H4 (cell line): ENCODE measurements around the gene C1orf105. TPM values are rescaled to one million over a fixed set of nuclear protein-coding genes. Genes with fewer than 3 reads are reported as not detected.

ENCODE experiments used
- DNase-seq: peaks from one replicate; pipeline ENCODE4 v3.0.0-alpha.2; 2015; ENCODE audit warnings: low spot score
- total RNA-seq: library from RNA; depleted of rRNA; stranded (reverse); fragments of >200 nt; shearing (Covaris generic); gene quantifications from 2 replicates; pipeline ENCODE4 v1.2.3, GENCODE V29; 2014

The C1orf105 gene
- total RNA-seq, 1 experiment from 2014 or later = not detected

- DNase-seq = no peak
Observed at GRCh38 chr1:172456344-172456769, 35.9 kb downstream of the C1orf105 start.

GRCh38 chr1:172457479-172458130 lies 37.1 kb downstream of the C1orf105 start:
- no peak for DNase-seq

GRCh38 chr1:172460177-172460576 lies 39.7 kb downstream of the C1orf105 start:
- DNase-seq = no peak

- no peak for DNase-seq
Observed at GRCh38 chr1:172460887-172461315, 40.4 kb downstream of the C1orf105 start.

GRCh38 chr1:172465617-172466016 lies 45.1 kb downstream of the C1orf105 start:
- DNase-seq = no peak

GRCh38 chr1:172466795-172467407 lies 46.4 kb downstream of the C1orf105 start:
- no peak for DNase-seq

- DNase-seq = no peak
Observed at GRCh38 chr1:172467446-172467845, 47.0 kb downstream of the C1orf105 start.

GRCh38 chr1:172468296-172468695 lies 47.8 kb downstream of the C1orf105 start:
- DNase-seq = no peak

GRCh38 chr1:172469717-172470116 lies 49.2 kb downstream of the C1orf105 start:
- no peak for DNase-seq

- no peak for DNase-seq
Observed at GRCh38 chr1:172470149-172470548, 49.7 kb downstream of the C1orf105 start.

- DNase-seq = no peak
Observed at GRCh38 chr1:172471666-172472065, 51.2 kb downstream of the C1orf105 start.

- DNase-seq = no peak
Observed at GRCh38 chr1:172472495-172472894, 52.0 kb downstream of the C1orf105 start.

GRCh38 chr1:172473302-172473701 lies 52.8 kb downstream of the C1orf105 start:
- no peak for DNase-seq

GRCh38 chr1:172473842-172474241 lies 53.4 kb downstream of the C1orf105 start:
- no peak for DNase-seq

- DNase-seq = no peak
Observed at GRCh38 chr1:172476218-172476811, 55.8 kb downstream of the C1orf105 start.

- no peak for DNase-seq
Observed at GRCh38 chr1:172477216-172477615, 56.7 kb downstream of the C1orf105 start.

- DNase-seq = no peak
Observed at GRCh38 chr1:172477741-172478140, 57.3 kb downstream of the C1orf105 start.

- DNase-seq = no peak
Observed at GRCh38 chr1:172478485-172478884, 58.0 kb downstream of the C1orf105 start.

- no peak for DNase-seq
Observed at GRCh38 chr1:172480431-172480830, 59.9 kb downstream of the C1orf105 start.

- DNase-seq = no peak
Observed at GRCh38 chr1:172482044-172482443, 61.6 kb downstream of the C1orf105 start.

- no peak for DNase-seq
Observed at GRCh38 chr1:172483448-172483847, 63.0 kb downstream of the C1orf105 start.

GRCh38 chr1:172484252-172484651 lies 63.8 kb downstream of the C1orf105 start:
- no peak for DNase-seq

GRCh38 chr1:172485626-172486025 lies 65.1 kb downstream of the C1orf105 start:
- DNase-seq = no peak
